Subcutaneous adipose tissue (tissue), 4 donors: ENCODE measurements around the gene PLSCR1. TPM values are rescaled to one million over a fixed set of nuclear protein-coding genes. Genes with fewer than 3 reads are reported as not detected.

ENCODE experiments used
- total RNA-seq, 4 donors: library from RNA; depleted of rRNA; stranded (reverse); fragments of >200 nt; gene quantifications; one replicate each; pipeline ENCODE4 v1.1.0, GENCODE V29; 2016
- TF ChIP-seq, protein P1 (sequence below): fragments of 450-650 bp; IDR thresholded peaks from one replicate; pipeline ENCODE4 v1.5.1; 2016; ENCODE audit warnings: low read depth, mild to moderate bottlenecking, control low read depth, antibody characterized with exemption, moderate library complexity

Gene PLSCR1
- total RNA-seq, 4 donors from 2014 or later = 111 to 182 (median 163) TPM

DNA sequence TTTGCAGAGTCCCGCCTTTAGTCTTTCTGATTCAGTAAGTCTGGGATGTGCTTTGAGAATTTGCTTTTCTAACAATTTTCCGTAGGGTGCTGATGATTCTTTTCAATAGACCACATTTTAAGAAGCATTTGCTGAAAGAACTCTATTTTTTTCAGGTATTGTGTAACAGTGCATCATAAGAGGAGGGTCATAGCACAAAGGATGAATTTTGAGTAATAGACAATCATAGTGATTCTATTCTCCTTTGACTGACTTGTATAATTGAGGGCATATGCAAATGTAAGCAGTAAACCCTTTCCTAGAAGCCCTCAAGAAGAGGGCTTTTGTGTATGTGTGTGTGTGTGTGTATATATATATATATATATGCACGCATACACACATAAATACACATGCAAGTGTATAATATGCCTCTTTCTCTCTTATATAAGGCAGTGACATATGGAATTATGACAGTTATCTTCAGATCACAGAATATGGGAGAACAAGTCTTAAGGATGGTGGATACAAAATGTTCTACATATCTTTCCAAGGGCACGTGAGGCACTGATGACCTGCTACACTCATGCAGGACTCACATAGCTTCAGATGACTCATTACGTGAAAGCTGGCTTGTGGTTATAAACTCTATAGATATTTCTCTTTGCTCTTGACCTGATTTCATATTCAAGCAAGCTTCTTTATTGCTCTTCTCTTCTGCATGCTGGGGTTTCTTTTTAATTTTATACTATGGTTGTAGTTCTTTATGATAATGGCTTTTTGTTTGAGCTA, 6.5 kb upstream of the PLSCR1 start:
- TF ChIP-seq, protein P1, sequence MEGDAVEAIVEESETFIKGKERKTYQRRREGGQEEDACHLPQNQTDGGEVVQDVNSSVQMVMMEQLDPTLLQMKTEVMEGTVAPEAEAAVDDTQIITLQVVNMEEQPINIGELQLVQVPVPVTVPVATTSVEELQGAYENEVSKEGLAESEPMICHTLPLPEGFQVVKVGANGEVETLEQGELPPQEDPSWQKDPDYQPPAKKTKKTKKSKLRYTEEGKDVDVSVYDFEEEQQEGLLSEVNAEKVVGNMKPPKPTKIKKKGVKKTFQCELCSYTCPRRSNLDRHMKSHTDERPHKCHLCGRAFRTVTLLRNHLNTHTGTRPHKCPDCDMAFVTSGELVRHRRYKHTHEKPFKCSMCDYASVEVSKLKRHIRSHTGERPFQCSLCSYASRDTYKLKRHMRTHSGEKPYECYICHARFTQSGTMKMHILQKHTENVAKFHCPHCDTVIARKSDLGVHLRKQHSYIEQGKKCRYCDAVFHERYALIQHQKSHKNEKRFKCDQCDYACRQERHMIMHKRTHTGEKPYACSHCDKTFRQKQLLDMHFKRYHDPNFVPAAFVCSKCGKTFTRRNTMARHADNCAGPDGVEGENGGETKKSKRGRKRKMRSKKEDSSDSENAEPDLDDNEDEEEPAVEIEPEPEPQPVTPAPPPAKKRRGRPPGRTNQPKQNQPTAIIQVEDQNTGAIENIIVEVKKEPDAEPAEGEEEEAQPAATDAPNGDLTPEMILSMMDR = no peak

DNA sequence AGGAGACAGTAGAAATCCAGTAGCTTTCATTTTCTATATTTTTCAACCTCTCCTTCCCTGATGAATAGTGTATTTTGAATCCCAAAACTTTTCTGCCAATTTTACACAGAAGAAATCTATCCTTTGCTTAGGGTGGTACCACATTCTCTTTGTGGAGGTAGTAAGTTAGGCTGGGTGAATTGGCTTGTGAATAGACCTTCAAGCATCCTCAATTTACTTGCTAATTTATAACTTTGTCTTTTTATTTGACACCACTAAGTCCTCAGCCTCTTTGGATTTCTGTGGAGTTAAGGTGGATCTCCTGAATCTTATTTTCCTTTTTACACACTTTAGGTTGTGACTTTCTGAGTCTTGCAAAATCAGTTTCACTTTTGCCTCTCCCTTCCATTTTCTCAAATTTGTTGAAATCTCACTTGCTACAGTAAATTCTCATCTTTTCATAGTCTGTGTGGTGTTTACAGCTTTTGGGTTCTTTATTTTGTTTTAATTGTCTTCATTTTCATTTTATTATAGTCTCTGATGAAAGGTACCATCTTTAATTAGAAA, 5.7 kb upstream of the PLSCR1 start:
- TF ChIP-seq, protein P1 = no peak

DNA sequence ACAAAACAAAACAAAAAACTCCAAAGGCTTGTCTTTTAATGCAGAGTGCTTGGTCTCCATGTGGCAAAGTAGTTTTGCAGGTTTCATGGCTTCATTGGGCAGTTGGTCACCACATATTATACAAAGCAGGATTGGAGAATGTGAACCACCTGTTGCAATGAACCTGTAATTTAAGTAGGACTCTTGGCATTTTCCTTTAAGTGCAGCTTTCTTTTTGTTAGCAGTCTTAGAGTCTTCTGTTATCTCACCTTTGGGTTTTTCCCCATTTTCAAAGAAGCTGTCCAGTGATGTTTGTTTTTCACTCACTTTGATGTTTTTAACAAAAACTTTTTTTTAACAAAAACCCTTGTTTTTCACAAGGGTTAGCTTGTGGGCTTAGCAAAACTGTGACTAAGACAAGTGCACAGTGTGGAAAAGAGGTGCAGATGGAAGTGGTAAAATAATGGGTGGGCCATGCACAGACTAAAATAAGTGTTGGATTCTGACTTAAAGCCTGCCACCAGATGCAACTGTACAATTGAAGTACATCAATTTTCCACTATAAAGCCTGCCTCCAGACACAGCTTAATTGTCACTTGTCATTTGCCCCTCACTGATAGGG, 2.9 kb upstream of the PLSCR1 start:
- TF ChIP-seq, protein P1 = no peak

DNA sequence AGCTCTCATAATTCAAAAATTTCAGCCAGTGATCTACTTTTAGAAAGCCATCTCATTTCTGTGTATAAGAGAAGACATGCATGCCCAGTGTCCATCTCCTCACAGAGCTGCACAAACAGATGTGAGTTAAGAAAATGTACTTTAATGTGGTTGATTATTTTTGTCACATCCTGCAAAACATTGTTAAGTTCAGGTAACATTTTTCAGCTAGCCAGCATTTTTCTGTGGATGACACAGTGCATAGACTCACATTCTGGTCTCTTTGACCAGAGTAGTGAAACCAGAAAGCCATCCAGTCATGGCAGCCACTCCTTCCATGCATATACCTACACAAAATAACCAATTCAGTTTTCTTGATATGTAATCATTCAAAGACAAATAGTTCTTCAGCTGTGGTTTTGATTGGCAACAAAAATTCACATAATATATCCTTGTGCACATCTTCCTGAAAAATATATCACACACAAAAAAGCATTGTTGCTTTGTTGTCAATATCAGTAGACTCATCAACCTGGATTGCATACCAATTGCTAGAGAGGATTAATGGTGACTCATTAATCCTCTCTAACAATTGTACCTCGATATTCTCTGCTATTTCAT, 2.1 kb upstream of the PLSCR1 start:
- TF ChIP-seq, protein P1 = no peak

DNA sequence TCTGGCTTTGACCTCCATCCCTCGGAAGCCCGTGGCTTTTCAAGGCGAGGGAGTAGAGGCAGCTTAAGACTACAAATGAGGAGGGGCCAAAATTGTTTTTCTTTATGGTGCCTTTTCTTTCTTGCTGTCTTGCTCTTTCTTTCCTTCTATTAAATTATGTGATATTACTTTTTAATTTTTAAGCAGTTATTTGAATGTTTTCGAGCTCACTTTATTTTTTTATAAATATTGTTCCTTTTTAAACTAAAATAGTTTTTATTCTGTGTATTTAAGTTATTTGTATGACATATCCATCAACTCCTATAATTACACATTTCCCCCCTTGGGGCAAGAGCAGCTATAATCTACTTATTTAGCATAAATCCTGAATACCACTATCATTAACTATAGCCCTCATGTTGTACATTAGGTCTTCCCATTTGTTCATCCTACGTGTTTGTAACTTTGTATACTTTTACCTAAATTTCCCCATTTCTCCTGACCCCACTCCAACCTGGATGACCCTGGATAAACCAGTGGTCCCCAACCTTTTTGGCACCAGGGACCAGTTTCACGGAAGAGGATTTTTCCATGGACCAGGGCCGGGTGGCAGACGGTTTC, 622 bp upstream of the PLSCR1 start:
- TF ChIP-seq, protein P1 = no peak

DNA sequence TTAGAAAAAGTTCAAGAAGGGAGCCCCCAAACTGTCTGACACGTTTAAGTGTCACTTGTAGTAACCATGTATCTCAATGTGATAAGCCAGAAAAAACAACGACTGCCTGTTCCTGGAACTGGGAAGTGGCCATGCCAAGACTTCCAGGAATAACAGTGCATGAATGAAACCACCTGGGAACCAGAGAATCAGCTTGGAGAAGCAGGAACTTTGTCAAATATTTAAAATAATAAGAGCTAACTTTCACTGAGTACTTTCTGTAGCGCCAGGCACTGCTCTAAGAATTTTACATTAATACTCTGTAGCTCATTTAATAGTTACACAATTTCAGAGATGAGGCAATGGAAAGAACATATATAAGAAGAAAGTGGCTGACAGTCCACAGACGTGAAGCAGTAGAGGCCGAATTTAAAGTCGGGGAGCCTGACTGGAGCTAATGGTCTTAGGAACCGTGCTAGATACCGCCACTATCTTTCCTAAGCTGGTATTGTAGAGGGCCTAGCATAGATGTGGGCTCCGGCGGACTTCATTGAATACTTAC, 876 bp downstream of the PLSCR1 start:
- TF ChIP-seq, protein P1 = no peak
